K562 (cell line): ENCODE results near the gene DTD1. TPM values are rescaled to one million over a fixed set of nuclear protein-coding genes. Genes with fewer than 3 reads are reported as not detected.

ENCODE experiments used
- ATAC-seq: fragments of 200-7000 bp; cut with Tn5 transposase; 3 replicates; pipeline ENCODE4 v1.9.1; 2020; ENCODE audit warnings: moderate library complexity
- BruUV-seq: library from RNA; stranded (reverse); fragments of 400-500 nt; replicated peaks from 2 replicates; lab custom pipeline; 2021; lab: Mats Ljungman, UMichigan
- CTCF ChIA-PET: fragments of 300-600 bp; formaldehyde crosslinking; extraction: SDS; loops from one replicate; lab custom pipeline; 2021; ENCODE audit warnings: low intra/inter-chr PET ratio; lab: Yijun Ruan, JAX
- POLR2A ChIA-PET: fragments of 300-600, 350-650 bp; sonication (Branson Sonifier 250); formaldehyde crosslinking; extraction: SDS; loops from one replicate; lab custom pipeline; 2021; ENCODE audit warnings: antibody characterized with exemption, inconsistent platforms; lab: Yijun Ruan, JAX
- DNase-seq, 4 experiments: peaks; one replicate each; pipeline versions ENCODE4 v3.0.0 to v3.0.0-alpha.2; 2011 to 2018; ENCODE audit warnings: low spot score in 3 of 4, mixed read lengths in 3 of 4; ENCODE audit errors: extremely low read depth in 1 of 4
- FAIRE-seq: peaks from 2 replicates; lab custom pipeline; 2011; peaks lifted over from hg19 to GRCh38; lab: Jason Lieb, UNC
- H2AFZ ChIP-seq: 2 replicates; pipeline ENCODE4 v1.6.0; 2011; ENCODE audit warnings: low read depth, low read length, control low read depth, inconsistent platforms
- H3K27ac ChIP-seq: fragments of 200-600 bp; 3 replicates; pipeline ENCODE4 v1.8.0; 2011; ENCODE audit warnings: low read depth, mild to moderate bottlenecking, control low read depth, inconsistent platforms, low read length, moderate library complexity, mixed read lengths; ENCODE audit errors: extremely low read depth
- H3K27me3 ChIP-seq, 2 experiments: fragments of 300-600 bp in 1 of 2; 2 replicates in 1 of 2; 3 replicates in 1 of 2; pipeline versions ENCODE4 v1.6.0 to v1.8.0; 2011; ENCODE audit warnings: inconsistent platforms in 2 of 2, low read length in 2 of 2, mild to moderate bottlenecking in 1 of 2, mixed read lengths in 1 of 2, moderate library complexity in 1 of 2; ENCODE audit not compliant: control insufficient read depth in 2 of 2, insufficient read depth in 2 of 2
- H3K36me3 ChIP-seq: fragments of 300-600 bp; 3 replicates; pipeline ENCODE4 v1.8.0; 2011; ENCODE audit warnings: mild to moderate bottlenecking, low read length, inconsistent platforms; ENCODE audit not compliant: control insufficient read depth, insufficient read depth
- H3K4me1 ChIP-seq, 2 experiments: fragments of 200-600 bp in 1 of 2; replicated peaks in 1 of 2; 2 replicates in 1 of 2; 3 replicates in 1 of 2; pipeline versions ENCODE4 v1.5.1 to v1.8.0; 2011; ENCODE audit warnings: inconsistent platforms in 2 of 2, low read length in 2 of 2, mild to moderate bottlenecking in 1 of 2, mixed read lengths in 1 of 2, moderate library complexity in 1 of 2; ENCODE audit not compliant: control insufficient read depth in 2 of 2, insufficient read depth in 2 of 2
- H3K4me2 ChIP-seq: 2 replicates; pipeline ENCODE4 v1.6.1; 2011; ENCODE audit warnings: low read length, control low read depth, inconsistent platforms, mixed read lengths; ENCODE audit not compliant: insufficient read depth
- H3K4me3 ChIP-seq: fragments of 200-600 bp; sonication (generic), shearing (Covaris generic); 2 replicates; pipeline ENCODE4 v1.5.1; 2016; ENCODE audit warnings: control low read depth, inconsistent platforms
- H3K79me2 ChIP-seq: fragments of 200-600 bp; 3 replicates; pipeline ENCODE4 v1.8.0; 2011; ENCODE audit warnings: low read length, inconsistent platforms; ENCODE audit not compliant: control insufficient read depth, insufficient read depth
- H3K9ac ChIP-seq, 2 experiments: 2 replicates each; pipeline versions ENCODE4 v1.6.0 to v1.6.1; 2011; ENCODE audit warnings: low read depth in 2 of 2, low read length in 2 of 2, control low read depth in 1 of 2, inconsistent platforms in 1 of 2, mild to moderate bottlenecking in 1 of 2, mixed read lengths in 1 of 2; ENCODE audit not compliant: insufficient read depth in 1 of 2
- H3K9me1 ChIP-seq: one replicate; pipeline ENCODE4 v1.6.0; 2011; ENCODE audit warnings: inconsistent platforms, mild to moderate bottlenecking, low read length, moderate library complexity; ENCODE audit not compliant: control insufficient read depth, insufficient read depth
- H3K9me3 ChIP-seq: replicated peaks from 2 replicates; pipeline ENCODE4 v1.5.1; 2011; ENCODE audit warnings: low read depth, low read length, inconsistent platforms; ENCODE audit not compliant: control insufficient read depth, insufficient read depth
- H4K20me1 ChIP-seq: replicated peaks from 2 replicates; pipeline ENCODE4 v1.6.1; 2011; ENCODE audit warnings: low read length, inconsistent platforms, mixed read lengths; ENCODE audit not compliant: control insufficient read depth, insufficient read depth
- CTCF ChIP-seq, 3 experiments: IDR thresholded peaks in 2 of 3; conservative IDR thresholded peaks in 1 of 3; 2 replicates each; pipeline ENCODE4 v1.5.1; 2011 to 2012; ENCODE audit warnings: low read length in 3 of 3, mild to moderate bottlenecking in 3 of 3, control low read depth in 2 of 3, improper control_type of control experiment in 1 of 3, inconsistent platforms in 1 of 3, low read depth in 1 of 3, mixed read lengths in 1 of 3, moderate library complexity in 1 of 3; ENCODE audit not compliant: insufficient read depth in 2 of 3
- MLLT1 ChIP-seq, 2 experiments: fragments of 450-650 bp; IDR thresholded peaks; 2 replicates each; pipeline ENCODE4 v1.6.1; 2016
- NUFIP1 ChIP-seq: fragments of 450-650 bp; IDR thresholded peaks from 2 replicates; pipeline ENCODE4 v1.6.1; 2018; ENCODE audit not compliant: partially characterized antibody
- RCOR1 ChIP-seq, 2 experiments: IDR thresholded peaks; 2 replicates each; pipeline ENCODE4 v1.6.1; 2012; ENCODE audit warnings: low read depth in 2 of 2, low read length in 2 of 2, borderline replicate concordance in 1 of 2, improper control_type of control experiment in 1 of 2
- SP2 ChIP-seq: IDR thresholded peaks from 2 replicates; pipeline ENCODE4 v1.6.1; 2011; ENCODE audit warnings: mild to moderate bottlenecking, low read depth, low read length, moderate library complexity; ENCODE audit not compliant: poor library complexity, severe bottlenecking; ENCODE audit errors: extremely low read depth
- ZBTB11 ChIP-seq, 3 experiments: fragments of 200-800 bp in 1 of 3; fragments of 250-450 bp in 1 of 3; fragments of 450-650 bp in 1 of 3; sonication (Bioruptor Pico) in 1 of 3; sonication (Bioruptor generic) in 1 of 3; formaldehyde crosslinking in 1 of 3; IDR thresholded peaks; 2 replicates each; pipeline versions ENCODE4 v1.6.1 to v1.8.0; 2016 to 2022; ENCODE audit warnings: mild to moderate bottlenecking in 2 of 3, missing genetic modification characterization in 2 of 3, missing compliant biosample characterization in 1 of 3, moderate library complexity in 1 of 3
- ZSCAN32 ChIP-seq: fragments of 450-650 bp; formaldehyde crosslinking; IDR thresholded peaks from 2 replicates; pipeline ENCODE4 v1.4.0; 2020; ENCODE audit warnings: mild to moderate bottlenecking, moderate library complexity
- WGBS: fragments of 100-300 bp; shearing (Covaris generic); methylation state at CpG from one replicate; pipeline ENCODE4 v1.1.6; 2016; ENCODE audit warnings: low coverage, mixed read lengths; ENCODE audit not compliant: insufficient coverage; ENCODE audit errors: missing lambda C conversion rate; 5-methylcytosine and 5-hydroxymethylcytosine counted together
- in situ Hi-C: fragments of 300-500 bp; cut with MboI; formaldehyde crosslinking; loops from 4 replicates; pipeline ENCODE4 v1.15.0; 2018; ENCODE audit warnings: inconsistent platforms, mixed read lengths
- intact Hi-C: fragments of 100-400 bp; cut with micrococcal nuclease; formaldehyde crosslinking; loops from 2 replicates; pipeline ENCODE4 v1.14.2; 2022
- polyA plus RNA-seq, 8 experiments: library from polyadenylated mRNA; depleted of rRNA in 4 of 8; stranded (reverse) in 5 of 8; unstranded in 3 of 8; fragments of >200 nt; fragmentation: Nextera tagmentation in 2 of 8; fragmentation: Illumina TruSeq in 1 of 8; extraction: Ambion mirVana in 2 of 8; extraction: Trizol in 1 of 8; gene quantifications; 2 replicates each; pipeline versions ENCODE4 v1.2.1 to v1.2.3, GENCODE V29; 2011 to 2014; ENCODE audit warnings: inconsistent platforms in 1 of 8, missing spikeins in 1 of 8
- total RNA-seq, 7 experiments: library from RNA; depleted of rRNA in 6 of 7; stranded (reverse); fragments of >200 nt in 6 of 7; fragmentation: Illumina TruSeq in 2 of 7; extraction: Trizol in 2 of 7; gene quantifications; 2 replicates each; pipeline versions ENCODE4 v1.2.1 to v1.2.3, GENCODE V29; 2011 to 2021; ENCODE audit warnings: low replicate concordance in 1 of 7

DTD1 gene
- total and polyA plus RNA-seq, 9 of the 15 experiments (the other 6 are each of a cell fraction or from before 2014, with no cell fraction given), result 5.7 to 28.6 (median 26.8) TPM

- WGBS, result 23% methylated on average over 6 of the region's 6 CpGs
- ATAC-seq, result no peak
- TF ChIP-seq NUFIP1, result no peak
- TF ChIP-seq, all 486 proteins: peak for 0
- CTCF ChIA-PET, result no interaction called here
- H4K20me1 ChIP-seq, result no peaks in the 10 kb centered on the region
- DNase-seq (no peak), FAIRE-seq (no peak)
- POLR2A ChIA-PET, result no interaction called here
- peak overlapping the region; percentile 39; the same call in 1 of the 2 replicates for H2AFZ ChIP-seq
- no peaks in the 10 kb centered on the region for H3K36me3 ChIP-seq
- no peak overlapping the region for H3K27ac ChIP-seq
- H3K79me2 ChIP-seq, result no peaks in the 10 kb centered on the region
- H3K4me3 ChIP-seq, result no peak overlapping the region
- no peaks in the 10 kb centered on the region for H3K27me3 ChIP-seq
- peaks cover 0 to 4% of the 10 kb centered on the region in 2 experiments; a peak in 3 of 5 replicates for H3K4me1 ChIP-seq
- no TSS peak for BruUV-seq
- no peak overlapping the region for H3K4me2 ChIP-seq
- no peaks in the 10 kb centered on the region for H3K9me3 ChIP-seq
- intact Hi-C loops, result no loop called here
- in situ Hi-C loops, result no loop called here
- no peaks in the 10 kb centered on the region for H3K9me1 ChIP-seq
- no peak overlapping the region for H3K9ac ChIP-seq
Observed at GRCh38 chr20:18578581-18578980, 9.3 kb upstream of the DTD1 start.

- FAIRE-seq, result no peak
- Histone ChIP-seq H3K9me1 (no peaks in the 10 kb centered on the region), H3K9ac (no peak overlapping the region), H3K4me2 (no peak overlapping the region), H3K9me3 (no peaks in the 10 kb centered on the region), H2AFZ (no peak overlapping the region), H4K20me1 (no peaks in the 10 kb centered on the region), H3K4me3 (no peak overlapping the region), H3K79me2 (no peaks in the 10 kb centered on the region), H3K27ac (no peak overlapping the region), H3K27me3 (no peaks in the 10 kb centered on the region), H3K4me1 (peaks cover 0 to 8% of the 10 kb centered on the region in 2 experiments; a peak in 2 of 5 replicates), H3K36me3 (no peaks in the 10 kb centered on the region)
- in situ Hi-C loops, result no loop called here
- no peak for DNase-seq
- 63% methylated on average over 4 of the region's 4 CpGs for WGBS
- BruUV-seq, result no TSS peak
- intact Hi-C loops, result no loop called here
- CTCF ChIA-PET, result no interaction called here
- POLR2A ChIA-PET, result no interaction called here
- ATAC-seq, result no peak
- TF ChIP-seq RCOR1 (IDR thresholded peaks at IDR 0.05; ENCODE audit: borderline replicate concordance in 1 of 2, low read depth in 2 of 2, low read length in 2 of 2) (no peak), SP2 (no peak), ZBTB11 (CRISPR knock-in tag; IDR thresholded peaks at IDR 0.05) (no peak), ZSCAN32 (no peak), CTCF (IDR thresholded peaks at IDR 0.05 in 2 of 3, conservative IDR thresholded peaks at IDR 0.05 in 1 of 3; ENCODE audit: insufficient read depth in 2 of 3, low read depth in 1 of 3, low read length in 3 of 3) (no peak), MLLT1 (IDR thresholded peaks at IDR 0.05) (no peak), NUFIP1 (no peak)
Observed at GRCh38 chr20:18580012-18580411, 7.8 kb upstream of the DTD1 start.
